ENCODE data around the gene IVNS1ABP.

The IVNS1ABP gene

DNA sequence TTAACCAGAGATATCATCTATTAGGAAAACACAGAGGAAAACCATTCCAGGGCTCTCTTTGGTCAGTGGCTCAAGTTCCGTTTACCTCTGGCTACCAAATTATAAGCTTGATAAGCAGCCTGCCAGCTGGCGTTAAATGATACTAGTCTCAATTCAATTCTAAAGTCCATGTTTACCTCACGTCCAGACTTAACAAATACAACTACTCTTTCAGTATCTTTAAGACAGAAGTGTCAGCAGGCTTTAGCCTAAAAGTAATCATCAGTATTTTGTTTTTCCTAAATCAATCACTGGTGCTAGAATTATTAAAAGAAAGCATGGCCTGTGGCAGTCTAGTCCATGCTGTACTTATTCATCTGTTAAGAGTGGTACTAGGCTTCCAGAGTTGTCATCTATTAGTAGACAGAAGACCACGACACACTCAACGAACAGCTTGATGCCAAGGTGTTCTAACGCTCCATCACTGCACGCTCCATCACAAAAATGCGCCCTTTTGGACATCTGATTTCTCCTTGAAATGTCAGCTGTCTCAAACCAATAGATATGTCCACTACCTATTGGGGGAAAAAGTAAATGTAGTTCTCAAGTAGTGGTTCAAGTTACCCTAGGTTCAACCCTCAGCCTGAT is 1.5 kb downstream of the IVNS1ABP start:
- no peak for DNase-seq (ENCODE audit: low spot score)
- CTCF ChIA-PET: interaction anchor here (0.6 to 1.6 kb wide), 2 partner anchors 275 to 280 kb away, joined by 3 to 12 read pairs; no protein-coding TSS in a partner anchor
- H3K27ac ChIP-seq: peak overlapping the region; percentile 95

DNA sequence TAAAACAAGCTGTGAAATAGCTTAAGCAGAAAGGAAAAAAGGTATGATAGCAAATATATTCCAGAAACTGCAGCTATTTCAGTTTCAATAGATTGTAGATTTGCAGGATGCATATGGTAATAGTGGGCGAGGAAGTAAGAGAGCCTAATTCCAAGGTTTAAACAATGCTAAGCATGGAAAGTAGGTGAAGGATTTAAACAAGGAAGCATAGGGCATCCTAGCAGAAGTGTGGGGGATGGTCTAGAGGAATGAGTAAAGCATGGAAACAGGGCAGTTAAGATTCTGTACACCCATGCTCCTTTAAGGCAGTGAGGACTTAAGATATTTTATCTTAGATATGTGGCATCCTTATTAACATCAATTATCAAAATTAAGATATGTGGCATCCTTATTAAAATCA is 2.6 kb downstream of the IVNS1ABP start:
- CTCF ChIA-PET: interaction anchor here (0.6 to 1.3 kb wide), 4 partner anchors 19 to 379 kb away, joined by 3 to 4 read pairs (median 3); no protein-coding TSS in a partner anchor
- POLR2A ChIA-PET (ENCODE audit: low non-redundant PET): interaction anchor here (0.5 kb wide), 1 partner anchor 188 kb away, joined by 3 read pairs; no protein-coding TSS in a partner anchor
- no peak for DNase-seq (ENCODE audit: low spot score)
- H3K27ac ChIP-seq: no peak overlapping the region
- TF ChIP-seq, protein P1, sequence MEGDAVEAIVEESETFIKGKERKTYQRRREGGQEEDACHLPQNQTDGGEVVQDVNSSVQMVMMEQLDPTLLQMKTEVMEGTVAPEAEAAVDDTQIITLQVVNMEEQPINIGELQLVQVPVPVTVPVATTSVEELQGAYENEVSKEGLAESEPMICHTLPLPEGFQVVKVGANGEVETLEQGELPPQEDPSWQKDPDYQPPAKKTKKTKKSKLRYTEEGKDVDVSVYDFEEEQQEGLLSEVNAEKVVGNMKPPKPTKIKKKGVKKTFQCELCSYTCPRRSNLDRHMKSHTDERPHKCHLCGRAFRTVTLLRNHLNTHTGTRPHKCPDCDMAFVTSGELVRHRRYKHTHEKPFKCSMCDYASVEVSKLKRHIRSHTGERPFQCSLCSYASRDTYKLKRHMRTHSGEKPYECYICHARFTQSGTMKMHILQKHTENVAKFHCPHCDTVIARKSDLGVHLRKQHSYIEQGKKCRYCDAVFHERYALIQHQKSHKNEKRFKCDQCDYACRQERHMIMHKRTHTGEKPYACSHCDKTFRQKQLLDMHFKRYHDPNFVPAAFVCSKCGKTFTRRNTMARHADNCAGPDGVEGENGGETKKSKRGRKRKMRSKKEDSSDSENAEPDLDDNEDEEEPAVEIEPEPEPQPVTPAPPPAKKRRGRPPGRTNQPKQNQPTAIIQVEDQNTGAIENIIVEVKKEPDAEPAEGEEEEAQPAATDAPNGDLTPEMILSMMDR (conservative IDR thresholded peaks at IDR 0.05; ENCODE audit: low read depth): no peak

More for the DNA sequence above, 1.5 kb downstream of the IVNS1ABP start:
- TF ChIP-seq, protein P1 (conservative IDR thresholded peaks at IDR 0.05; ENCODE audit: low read depth): no peak
- POLR2A ChIA-PET (ENCODE audit: low non-redundant PET): interaction anchor here (0.5 to 0.6 kb wide), 2 partner anchors 51 to 85 kb away, joined by 3 to 4 read pairs; no protein-coding TSS in a partner anchor

DNA sequence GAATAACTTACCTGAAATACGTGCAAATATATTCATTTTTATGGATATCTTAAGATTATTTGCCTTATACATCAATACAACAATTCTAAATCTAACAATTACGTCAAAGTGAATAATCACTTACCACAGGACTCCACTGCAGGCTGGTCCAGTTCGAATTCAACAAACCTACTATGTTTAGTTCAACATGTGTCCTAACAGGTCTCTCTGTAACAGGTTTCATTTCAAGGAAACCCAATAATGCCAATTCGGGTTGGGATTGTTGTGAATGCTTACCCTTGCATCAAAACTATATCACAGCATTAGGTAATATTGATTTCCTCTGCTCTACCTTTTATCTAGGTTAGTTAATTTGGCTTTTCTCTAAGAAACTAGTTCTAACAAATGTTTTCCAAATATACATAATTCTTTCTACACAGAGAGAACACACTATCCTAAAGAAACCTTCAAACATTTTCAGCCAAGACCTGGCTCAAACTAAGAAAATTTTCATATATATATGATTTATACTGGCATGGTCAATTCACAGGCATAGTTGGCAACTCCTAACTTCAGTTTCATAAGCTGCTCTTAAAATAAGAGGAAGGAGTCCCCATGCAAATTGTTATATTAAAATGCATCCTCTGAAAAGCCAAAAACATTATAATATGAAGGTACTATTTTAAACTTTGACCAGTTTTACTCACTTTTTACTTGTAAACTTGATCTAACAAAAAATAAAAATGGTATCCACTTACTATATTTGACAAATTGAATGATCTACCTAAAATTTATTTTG is 4.5 kb downstream of the IVNS1ABP start:
- POLR2A ChIA-PET (ENCODE audit: low non-redundant PET): no interaction called here
- CTCF ChIA-PET: no interaction called here
- no peak for DNase-seq (ENCODE audit: low spot score)
- TF ChIP-seq, protein P1 (conservative IDR thresholded peaks at IDR 0.05; ENCODE audit: low read depth): no peak
- no peak overlapping the region for H3K27ac ChIP-seq

DNA sequence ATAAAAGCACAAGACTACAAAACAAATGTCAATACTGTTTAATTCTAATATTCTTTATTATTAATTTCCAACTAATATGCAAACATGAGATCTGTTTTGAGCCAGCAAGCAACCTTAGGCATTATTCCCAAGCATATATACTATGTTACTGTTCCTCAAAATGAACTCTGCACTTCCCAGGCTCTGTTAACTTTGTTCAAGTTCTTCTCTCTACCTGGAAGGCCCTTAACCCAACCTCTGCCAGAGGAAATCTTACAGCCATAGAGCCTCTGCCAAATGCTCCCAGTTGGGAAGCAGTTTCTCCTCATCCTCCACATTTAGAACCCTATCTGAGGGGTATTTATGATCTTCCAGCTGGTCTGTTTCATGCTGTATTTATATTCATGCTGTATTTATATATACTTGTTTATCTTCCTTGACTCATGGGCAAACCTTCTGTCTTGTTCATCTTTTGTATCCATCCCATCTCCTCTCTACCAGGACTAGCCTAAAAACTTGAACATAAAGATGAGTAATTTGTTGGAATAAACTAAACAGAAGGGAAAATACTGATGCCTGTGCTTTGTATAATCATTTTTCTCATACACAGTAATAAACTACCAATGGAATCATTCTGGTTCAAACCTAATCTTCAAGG is 5.3 kb downstream of the IVNS1ABP start:
- ChIA-PET CTCF (no interaction called here), POLR2A (ENCODE audit: low non-redundant PET) (no interaction called here)
- no peak for DNase-seq (ENCODE audit: low spot score)
- H3K27ac ChIP-seq: no peak overlapping the region
- TF ChIP-seq, protein P1 (conservative IDR thresholded peaks at IDR 0.05; ENCODE audit: low read depth): no peak

DNA sequence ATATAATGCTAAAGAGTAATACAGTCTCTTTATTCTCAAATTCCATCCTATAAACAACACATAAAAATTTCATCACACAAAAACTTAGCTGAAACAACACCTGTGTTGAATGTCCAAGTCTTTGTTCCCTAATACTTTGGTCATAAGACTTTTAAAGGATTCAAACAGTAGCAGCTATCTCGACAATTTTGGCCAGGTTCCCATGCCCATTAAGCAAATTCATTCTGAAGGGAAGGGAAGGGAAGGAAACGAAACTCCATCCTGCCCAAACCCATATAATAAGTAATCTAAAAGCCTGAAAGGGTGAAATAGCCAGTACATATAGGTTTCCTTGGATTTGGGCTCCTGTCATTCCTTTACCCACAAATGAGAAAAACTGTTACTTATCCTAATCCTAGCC is 7.5 kb downstream of the IVNS1ABP start:
- H3K27ac ChIP-seq: no peak overlapping the region
- TF ChIP-seq, protein P1 (conservative IDR thresholded peaks at IDR 0.05; ENCODE audit: low read depth): no peak
- no peak for DNase-seq (ENCODE audit: low spot score)
- CTCF ChIA-PET: no interaction called here
- POLR2A ChIA-PET (ENCODE audit: low non-redundant PET): no interaction called here

DNA sequence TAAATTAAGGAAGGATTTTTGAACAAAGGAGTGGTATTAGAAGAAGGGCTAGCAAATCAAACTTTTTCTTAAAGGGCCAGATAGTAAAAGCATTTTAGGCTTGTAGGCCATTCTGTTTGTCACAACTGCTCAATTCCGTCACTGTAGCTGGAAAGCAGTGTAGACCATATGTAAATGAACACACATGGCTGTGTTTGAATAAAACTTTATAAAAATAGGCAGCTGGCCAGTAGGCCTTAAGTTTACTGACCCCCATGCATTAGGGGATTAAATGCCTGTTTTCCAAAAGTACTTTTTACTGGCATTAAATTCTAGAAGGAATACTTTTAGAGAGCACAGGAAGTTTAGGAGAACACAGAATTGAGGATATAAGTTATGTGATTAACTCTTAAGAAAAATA is 8.9 kb downstream of the IVNS1ABP start:
- no peak overlapping the region for H3K27ac ChIP-seq
- ChIA-PET POLR2A (ENCODE audit: low non-redundant PET) (no interaction called here), CTCF (no interaction called here)
- no peak for DNase-seq (ENCODE audit: low spot score)
- TF ChIP-seq, protein P1 (conservative IDR thresholded peaks at IDR 0.05; ENCODE audit: low read depth): no peak

Data from RWPE1 (cell line).